Left kidney (tissue), 2 donors: ENCODE data around the gene LIPG. TPM values are rescaled to one million over a fixed set of nuclear protein-coding genes. Genes with fewer than 3 reads are reported as not detected.

Experiments
- DNase-seq: peaks from one replicate; pipeline ENCODE4 v3.0.0-alpha.2; 2013
- polyA plus RNA-seq: library from polyadenylated mRNA; unstranded; fragments of 120-200 nt; gene quantifications from one replicate; pipeline ENCODE4 v1.2.1, GENCODE V29; 2013; ENCODE audit not compliant: insufficient read length

Gene LIPG
- polyA plus RNA-seq, 1 donor, result 63.6 TPM

GRCh38 chr18:49609256-49610021, 47.6 kb downstream of the LIPG start:
- DNase-seq, result no peak

GRCh38 chr18:49610022-49610445, 48.2 kb downstream of the LIPG start:
- DNase-seq, result no peak

GRCh38 chr18:49611316-49611715, 49.5 kb downstream of the LIPG start:
- DNase-seq, result no peak

GRCh38 chr18:49612515-49613033, 50.7 kb downstream of the LIPG start:
- no peak for DNase-seq

- DNase-seq, result peak; percentile 75
These were observed 51.3 kb downstream of the LIPG start for GRCh38 chr18:49613141-49613640.

GRCh38 chr18:49613641-49614151, 51.8 kb downstream of the LIPG start:
- DNase-seq, result no peak

- no peak for DNase-seq
These were observed 54.9 kb downstream of the LIPG start for GRCh38 chr18:49616618-49617328.

- no peak for DNase-seq
These were observed 55.5 kb downstream of the LIPG start for GRCh38 chr18:49617329-49617695.

- DNase-seq, result no peak
These were observed 56.0 kb downstream of the LIPG start for GRCh38 chr18:49617865-49618264.

GRCh38 chr18:49618742-49619681, 57.2 kb downstream of the LIPG start:
- DNase-seq, result no peak

- no peak for DNase-seq
These were observed 57.9 kb downstream of the LIPG start for GRCh38 chr18:49619801-49620200.

- DNase-seq, result no peak
These were observed 59.4 kb downstream of the LIPG start for GRCh38 chr18:49621301-49621700.

GRCh38 chr18:49621717-49622351, 60.0 kb downstream of the LIPG start:
- DNase-seq, result no peak

GRCh38 chr18:49623571-49623970, 61.7 kb downstream of the LIPG start:
- DNase-seq, result no peak

GRCh38 chr18:49625021-49625691, 63.3 kb downstream of the LIPG start:
- no peak for DNase-seq

GRCh38 chr18:49626842-49627467, 65.1 kb downstream of the LIPG start:
- no peak for DNase-seq

- no peak for DNase-seq
These were observed 66.3 kb downstream of the LIPG start for GRCh38 chr18:49628119-49628518.

GRCh38 chr18:49628881-49629795, 67.3 kb downstream of the LIPG start:
- no peak for DNase-seq

- DNase-seq, result no peak
These were observed 68.4 kb downstream of the LIPG start for GRCh38 chr18:49630246-49630699.
